NCI-H1436 treated with DMSO at 0.1 percent for 48 hours (cell line): Measurements from ENCODE around the gene PSG11.
"Not testable (repeated sequence)": the region's sequence is repeated elsewhere in the genome, so short reads cannot be mapped to it uniquely, and the experiment has no call there.

ENCODE experiments used
- DNase-seq: peaks from one replicate; lab custom pipeline; 2025; lab: John Stamatoyannopoulos, UW

PSG11 gene

GRCh38 chr19:42988206-42988605 is 38.1 kb downstream of the PSG11 start:
- not testable (repeated sequence) for DNase-seq

DNA sequence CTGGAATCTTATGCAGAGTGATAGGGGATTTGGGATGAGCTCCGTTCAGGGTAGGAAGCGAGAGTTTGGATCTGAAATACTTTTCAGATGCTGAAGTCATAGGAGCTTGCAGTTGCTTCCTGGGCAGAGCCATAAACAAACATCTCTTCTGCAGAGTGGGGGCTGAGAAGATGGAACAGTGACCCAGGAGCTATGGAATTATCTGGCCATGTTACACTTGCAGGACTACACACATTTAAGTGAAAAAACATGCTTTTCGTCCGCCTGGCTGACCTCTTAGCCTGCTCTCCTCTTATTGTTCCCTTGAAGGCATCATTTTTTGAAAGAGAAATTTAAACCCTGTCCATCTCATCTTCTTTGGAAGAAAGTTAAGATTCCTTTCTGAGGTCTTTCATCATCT is 40.7 kb downstream of the PSG11 start:
- DNase-seq: no peak

DNA sequence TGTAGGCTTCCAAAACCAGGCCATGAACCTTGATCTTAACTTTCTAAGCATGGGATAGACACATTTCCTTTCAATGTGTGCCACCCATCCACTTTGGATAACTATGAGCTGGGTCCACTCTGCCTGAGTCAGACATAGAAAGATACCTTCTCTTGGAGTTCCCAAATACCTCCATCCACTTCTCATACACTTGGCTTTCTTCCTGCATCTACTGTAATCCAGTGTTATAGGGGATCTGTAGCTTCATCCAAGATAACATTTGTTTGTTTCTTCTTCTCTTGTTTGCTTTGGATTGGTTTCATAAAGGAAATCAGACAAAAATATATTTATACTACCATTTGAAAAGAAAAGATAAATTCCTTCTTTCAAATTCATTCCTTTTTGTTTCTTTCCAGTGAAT is 44.2 kb downstream of the PSG11 start:
- not testable (repeated sequence) for DNase-seq

DNA sequence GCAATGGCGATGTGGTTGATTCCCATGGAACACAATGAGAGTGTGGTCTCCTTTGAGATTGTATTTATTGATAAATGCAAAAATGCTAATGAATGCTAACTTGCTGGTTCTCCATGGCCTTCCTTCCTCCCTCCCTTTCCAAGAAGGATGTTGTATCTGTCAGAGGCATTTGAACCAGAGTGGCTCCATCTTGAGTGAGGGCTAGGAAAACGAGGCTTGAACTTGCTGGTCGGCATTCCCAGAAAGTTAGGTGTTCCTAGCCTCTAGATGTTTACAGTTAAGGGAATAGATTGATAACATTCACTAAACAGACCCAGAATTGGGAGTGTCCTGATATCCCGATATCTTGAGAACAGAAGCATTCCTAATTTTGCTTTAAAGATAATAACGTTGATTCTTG is 54.8 kb downstream of the PSG11 start:
- DNase-seq: not testable (repeated sequence)

DNA sequence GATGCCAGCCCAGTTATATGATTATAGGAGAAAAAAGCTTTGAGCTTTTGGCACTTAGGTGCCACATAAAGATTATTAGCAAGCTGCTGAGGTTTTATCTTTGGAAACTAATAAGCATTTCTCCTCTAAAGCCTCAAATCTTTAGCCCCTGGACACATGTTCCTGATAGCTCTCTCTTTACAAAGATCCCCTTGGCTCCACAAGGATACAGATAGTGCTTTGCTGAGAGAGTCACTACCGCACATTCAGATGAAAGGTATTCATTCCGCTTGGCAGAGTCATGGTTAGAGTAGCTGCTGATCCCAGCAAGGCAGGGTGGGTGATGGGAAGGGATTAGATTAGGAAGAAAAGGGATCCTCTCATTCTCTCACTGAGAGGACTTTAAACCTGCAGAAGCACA is 61.1 kb downstream of the PSG11 start:
- no peak for DNase-seq

- DNase-seq: no peak
Observed at GRCh38 chr19:42961119-42961518, 65.2 kb downstream of the PSG11 start.
